GM23248 (cell line): ENCODE data around the gene MKRN2OS.

ENCODE experiments used
- EZH2 ChIP-seq: fragments of 200-600 bp; sonication (generic); IDR thresholded peaks from 2 replicates; pipeline ENCODE4 v1.6.1; 2018; ENCODE audit warnings: antibody characterized with exemption, mild to moderate bottlenecking; ENCODE audit not compliant: insufficient read depth, poor library complexity, severe bottlenecking
- EZH2phosphoT487 ChIP-seq: fragments of 200-600 bp; sonication (generic); IDR thresholded peaks from 2 replicates; pipeline ENCODE4 v1.6.1; 2018; ENCODE audit warnings: antibody characterized with exemption, moderate library complexity, mild to moderate bottlenecking, low read depth; ENCODE audit not compliant: insufficient read depth

GRCh38 chr3:12549971-12550760, 4.9 kb upstream of the MKRN2OS start:
- TF ChIP-seq EZH2 (no peak), EZH2phosphoT487 (no peak)
